ENCODE measurements around the gene NLRC5.
"Not testable (repeated sequence)": the region's sequence is repeated elsewhere in the genome, so short reads cannot be mapped to it uniquely, and the experiment has no call there.

Gene NLRC5

GRCh38 chr16:56985288-56985961 is 3.9 kb upstream of the NLRC5 start:
- peak; percentile 52 for DNase-seq

- no peak for DNase-seq
Observed at GRCh38 chr16:56985962-56986360, 3.4 kb upstream of the NLRC5 start.

- DNase-seq, result no peak
Observed at GRCh38 chr16:56986361-56986760, 3.0 kb upstream of the NLRC5 start.

- DNase-seq, result not testable (repeated sequence)
Observed at GRCh38 chr16:56986908-56987307, 2.4 kb upstream of the NLRC5 start.

- DNase-seq, result no peak
Observed at GRCh38 chr16:56987692-56988091, 1.7 kb upstream of the NLRC5 start.

GRCh38 chr16:56988161-56988947 is 1.0 kb upstream of the NLRC5 start:
- no peak for DNase-seq

- DNase-seq, result no peak
Observed at GRCh38 chr16:56989988-56990387, 631 bp downstream of the NLRC5 start.

GRCh38 chr16:56990407-56991286 is 1.3 kb downstream of the NLRC5 start:
- no peak for DNase-seq

- not testable (repeated sequence) for DNase-seq
Observed at GRCh38 chr16:56992431-56992830, 3.1 kb downstream of the NLRC5 start.

- no peak for DNase-seq
Observed at GRCh38 chr16:56993204-56993603, 3.8 kb downstream of the NLRC5 start.

GRCh38 chr16:56994311-56994710 is 5.0 kb downstream of the NLRC5 start:
- no peak for DNase-seq

- no peak for DNase-seq
Observed at GRCh38 chr16:56995136-56995805, 5.9 kb downstream of the NLRC5 start.

- DNase-seq, result no peak
Observed at GRCh38 chr16:56997264-56997663, 7.9 kb downstream of the NLRC5 start.

GRCh38 chr16:56997931-56998330 is 8.6 kb downstream of the NLRC5 start:
- DNase-seq, result no peak

GRCh38 chr16:56998352-56998751 is 9.0 kb downstream of the NLRC5 start:
- DNase-seq, result no peak

- DNase-seq, result no peak
Observed at GRCh38 chr16:56998861-56999260, 9.5 kb downstream of the NLRC5 start.

GRCh38 chr16:56999409-57000270 is 10.3 kb downstream of the NLRC5 start:
- no peak for DNase-seq

- DNase-seq, result peak; percentile 58
Observed at GRCh38 chr16:57000271-57001025, 11.1 kb downstream of the NLRC5 start.

GRCh38 chr16:57001026-57001679 is 11.8 kb downstream of the NLRC5 start:
- DNase-seq, result no peak
